Raji (cell line): ENCODE measurements around the gene SGMS1.

Experiments used
- POLR2A ChIP-seq: IDR thresholded peaks from 2 replicates; pipeline ENCODE4 v1.6.1; 2011; ENCODE audit warnings: low read depth, low read length, control low read depth; ENCODE audit not compliant: insufficient read depth

SGMS1 gene

GRCh38 chr10:50629495-50630122 is 5.9 kb upstream of the SGMS1 start:
- TF ChIP-seq POLR2A = no peak

- TF ChIP-seq POLR2A = no peak
Observed at GRCh38 chr10:50627896-50628295, 4.1 kb upstream of the SGMS1 start.

- no peak for TF ChIP-seq POLR2A
Observed at GRCh38 chr10:50627443-50627842, 3.7 kb upstream of the SGMS1 start.

GRCh38 chr10:50625649-50626132 is 1.9 kb upstream of the SGMS1 start:
- TF ChIP-seq POLR2A = no peak

GRCh38 chr10:50624866-50625501 is 1.2 kb upstream of the SGMS1 start:
- peak; percentile 76 for TF ChIP-seq POLR2A

GRCh38 chr10:50624413-50624865 is 683 bp upstream of the SGMS1 start:
- no peak for TF ChIP-seq POLR2A

- TF ChIP-seq POLR2A = no peak
Observed at GRCh38 chr10:50622706-50623662, 772 bp downstream of the SGMS1 start.

GRCh38 chr10:50621968-50622705 is 1.6 kb downstream of the SGMS1 start:
- TF ChIP-seq POLR2A = peak; percentile 32; the same call in 1 of the 2 replicates

- TF ChIP-seq POLR2A = no peak
Observed at GRCh38 chr10:50620899-50621298, 2.9 kb downstream of the SGMS1 start.

- TF ChIP-seq POLR2A = no peak
Observed at GRCh38 chr10:50619882-50620281, 3.9 kb downstream of the SGMS1 start.

- no peak for TF ChIP-seq POLR2A
Observed at GRCh38 chr10:50619166-50619565, 4.6 kb downstream of the SGMS1 start.

GRCh38 chr10:50618624-50619023 is 5.1 kb downstream of the SGMS1 start:
- no peak for TF ChIP-seq POLR2A

GRCh38 chr10:50615658-50616057 is 8.1 kb downstream of the SGMS1 start:
- TF ChIP-seq POLR2A = no peak

GRCh38 chr10:50614444-50615137 is 9.2 kb downstream of the SGMS1 start:
- TF ChIP-seq POLR2A = no peak
